LNCaP clone FGC (cell line): ENCODE data around the gene STXBP5.

Source experiments
- DNase-seq: peaks from one replicate; pipeline ENCODE4 v3.0.0-alpha.2; 2011; ENCODE audit warnings: low read depth
- H3K4me3 ChIP-seq: 2 replicates; pipeline ENCODE4 v1.5.1; 2011; ENCODE audit warnings: mild to moderate bottlenecking, low read depth, low read length, control low read depth
- CTCF ChIP-seq: IDR thresholded peaks from 2 replicates; pipeline ENCODE4 v1.5.1; 2012; ENCODE audit warnings: mild to moderate bottlenecking; ENCODE audit not compliant: control insufficient read depth, insufficient read depth; ENCODE audit errors: extremely low read depth

The STXBP5 gene

GRCh38 chr6:147281895-147282565, 77.8 kb downstream of the STXBP5 start:
- DNase-seq: no peak
- no peak overlapping the region for H3K4me3 ChIP-seq
- TF ChIP-seq CTCF: no peak

- H3K4me3 ChIP-seq: no peak overlapping the region
- no peak for TF ChIP-seq CTCF
- no peak for DNase-seq
Observed at GRCh38 chr6:147282566-147282959, 78.3 kb downstream of the STXBP5 start.

- no peak for TF ChIP-seq CTCF
- H3K4me3 ChIP-seq: no peak overlapping the region
- DNase-seq: no peak
Observed at GRCh38 chr6:147283460-147283859, 79.2 kb downstream of the STXBP5 start.

GRCh38 chr6:147285087-147285855, 81.1 kb downstream of the STXBP5 start:
- H3K4me3 ChIP-seq: no peak overlapping the region
- DNase-seq: peak; percentile 53
- TF ChIP-seq CTCF: peak; percentile 59

GRCh38 chr6:147287869-147288271, 83.7 kb downstream of the STXBP5 start:
- TF ChIP-seq CTCF: no peak
- no peak overlapping the region for H3K4me3 ChIP-seq
- no peak for DNase-seq

- no peak for TF ChIP-seq CTCF
- no peak for DNase-seq
- H3K4me3 ChIP-seq: no peak overlapping the region
Observed at GRCh38 chr6:147297124-147297523, 92.9 kb downstream of the STXBP5 start.
